Fibroblast of skin of left biceps (primary cell): ENCODE data around the gene SLC6A5.

ENCODE experiments used
- DNase-seq, 2 experiments: peaks; one replicate each; pipeline ENCODE4 v3.0.0-alpha.2; 2013; ENCODE audit warnings: low read depth in 2 of 2

Gene SLC6A5

DNA sequence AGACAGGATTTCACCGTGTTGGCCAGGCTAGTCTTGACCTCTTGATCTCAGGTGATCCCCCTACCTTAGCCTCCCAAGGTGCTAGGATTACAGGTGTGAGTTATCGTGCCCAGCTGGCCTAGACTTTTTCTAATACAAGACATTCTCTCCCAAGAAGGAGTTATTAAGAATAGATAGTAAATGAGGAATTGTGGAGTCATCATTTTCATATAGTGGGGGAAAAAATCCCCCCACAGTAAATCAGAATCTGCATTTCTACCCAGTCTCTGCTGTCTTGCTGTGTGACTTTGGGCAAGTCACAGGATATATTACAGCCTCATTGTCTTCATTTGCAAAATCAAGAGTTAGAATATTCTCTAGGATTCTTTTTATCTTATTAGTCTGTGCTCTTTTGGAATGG is 21.6 kb downstream of the SLC6A5 start:
- no peak for DNase-seq

DNA sequence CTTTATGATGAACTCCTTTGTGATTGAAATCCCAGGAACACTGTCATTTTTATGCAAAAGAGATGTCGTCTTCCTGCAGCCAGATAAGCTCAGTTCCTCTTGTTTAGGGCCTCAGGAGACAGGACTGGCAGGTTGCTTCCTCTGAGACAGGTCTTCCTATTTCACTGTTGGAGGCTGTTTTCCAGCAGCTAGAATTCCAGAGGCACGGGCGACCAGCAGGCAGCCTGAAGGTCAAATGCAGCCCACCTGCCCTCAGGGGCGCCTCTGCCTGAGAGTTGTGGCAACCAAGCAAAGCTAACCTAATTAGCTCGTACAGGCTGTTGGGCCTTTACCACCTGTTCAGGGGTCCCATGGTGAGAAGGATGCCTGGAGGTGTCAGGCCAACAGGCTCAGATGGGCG is 22.3 kb downstream of the SLC6A5 start:
- no peak for DNase-seq

DNA sequence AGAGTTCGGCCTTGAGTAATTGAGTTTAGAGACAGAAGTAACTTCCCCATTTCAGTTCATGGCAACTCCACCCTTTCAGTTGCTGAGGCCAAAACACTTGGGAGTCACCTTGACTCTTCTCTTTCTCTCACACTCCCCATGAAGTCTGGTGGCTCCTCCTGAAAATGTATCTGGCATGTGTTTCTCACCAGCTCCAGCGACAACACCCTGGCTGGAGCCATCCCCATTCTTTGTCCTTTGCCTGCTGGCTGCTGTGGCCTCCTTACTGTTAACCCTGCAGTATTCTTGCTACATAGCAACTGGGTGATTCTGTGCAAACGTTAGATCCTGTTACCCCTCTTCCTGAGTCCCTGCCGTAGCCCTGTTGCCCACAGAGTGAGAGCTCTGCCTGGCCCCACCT is 23.8 kb downstream of the SLC6A5 start:
- DNase-seq = no peak

DNA sequence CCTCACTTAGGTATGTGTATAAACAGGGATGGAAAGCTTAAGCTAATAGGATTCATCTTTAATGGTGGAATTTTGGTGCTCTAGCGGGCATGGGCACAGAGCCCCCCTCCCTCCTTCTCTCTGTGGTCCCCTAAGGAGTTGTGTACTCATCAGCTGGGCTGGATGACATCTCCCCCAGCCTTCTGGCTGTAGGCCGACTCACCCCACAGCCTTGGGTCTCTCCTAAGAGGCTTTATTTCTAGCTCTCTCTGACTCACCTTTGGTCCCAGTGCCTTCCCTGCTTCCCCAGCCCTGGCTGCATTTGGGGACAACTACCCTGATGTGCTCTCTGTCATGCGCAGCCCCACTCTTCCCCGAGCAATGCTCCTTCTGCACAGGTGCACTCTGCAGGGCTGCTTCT is 26.9 kb downstream of the SLC6A5 start:
- no peak for DNase-seq

- DNase-seq = no peak
Measured at GRCh38 chr11:20627026-20627425, 27.6 kb downstream of the SLC6A5 start.

DNA sequence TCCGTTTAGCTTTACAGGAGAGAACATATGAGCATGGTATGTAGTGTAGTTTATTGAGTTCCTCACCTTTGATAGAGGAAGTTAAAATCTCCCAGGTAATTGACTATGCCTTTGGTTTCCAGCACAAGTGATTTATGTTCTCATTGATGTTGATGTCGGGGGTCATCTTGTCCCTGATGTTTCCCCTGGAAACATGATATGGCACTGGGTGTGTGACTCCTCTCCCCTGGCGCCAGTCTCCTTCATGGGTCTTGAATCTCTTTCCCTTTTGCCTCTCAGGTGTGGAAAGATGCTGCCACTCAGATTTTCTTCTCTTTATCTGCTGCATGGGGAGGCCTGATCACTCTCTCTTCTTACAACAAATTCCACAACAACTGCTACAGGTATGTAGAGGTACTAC is 28.3 kb downstream of the SLC6A5 start:
- no peak for DNase-seq

DNA sequence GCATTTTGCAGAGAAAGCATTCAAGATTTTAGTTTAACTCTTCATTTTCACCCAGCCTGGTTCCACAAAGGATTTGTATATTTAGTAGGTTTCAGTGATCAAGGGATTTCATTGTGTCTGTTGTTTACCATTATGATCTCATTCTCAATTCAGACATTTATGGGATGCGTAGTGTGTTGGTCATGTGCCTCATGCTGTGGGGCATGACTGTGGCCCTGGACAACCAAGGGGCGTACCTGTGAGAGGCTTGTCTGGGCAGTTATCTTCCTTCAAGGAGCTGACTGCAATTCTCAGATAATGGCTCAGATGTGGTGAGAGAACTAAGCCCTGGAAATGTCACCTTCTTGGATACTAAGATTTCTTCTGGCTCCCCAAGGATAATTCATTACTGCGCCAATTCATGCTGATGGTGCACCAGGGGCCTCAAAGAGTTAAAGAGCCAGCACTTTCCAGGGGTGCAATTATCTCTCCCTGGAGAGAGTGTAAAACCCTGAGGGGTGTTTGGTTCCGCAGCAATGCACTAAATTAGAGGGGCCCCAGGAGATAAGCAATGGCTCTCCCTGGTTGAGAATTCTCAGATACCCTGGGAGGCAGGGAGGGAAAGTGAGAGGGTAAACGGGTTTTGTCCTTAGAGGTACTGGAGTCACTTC is 32.2 kb downstream of the SLC6A5 start:
- no peak for DNase-seq

DNA sequence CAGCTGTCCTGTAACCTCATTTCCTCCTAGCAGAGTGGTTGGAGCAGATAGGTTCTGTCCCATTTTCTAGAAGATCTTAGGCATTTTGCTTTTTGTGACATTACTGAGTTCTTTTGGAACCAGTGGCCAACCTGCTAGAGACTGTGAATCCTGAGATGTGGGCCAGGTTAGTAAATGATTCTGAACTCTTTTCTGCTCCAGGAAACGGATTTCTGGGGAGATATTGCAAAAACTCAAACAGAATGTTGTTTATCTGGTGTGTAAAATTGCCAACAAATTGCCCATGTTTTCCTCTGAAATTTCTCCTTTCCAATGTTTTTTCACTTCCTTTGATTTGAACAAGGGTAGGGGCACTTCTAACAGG is 32.7 kb downstream of the SLC6A5 start:
- DNase-seq = no peak

- no peak for DNase-seq
Measured at GRCh38 chr11:20634044-20634443, 34.6 kb downstream of the SLC6A5 start.

DNA sequence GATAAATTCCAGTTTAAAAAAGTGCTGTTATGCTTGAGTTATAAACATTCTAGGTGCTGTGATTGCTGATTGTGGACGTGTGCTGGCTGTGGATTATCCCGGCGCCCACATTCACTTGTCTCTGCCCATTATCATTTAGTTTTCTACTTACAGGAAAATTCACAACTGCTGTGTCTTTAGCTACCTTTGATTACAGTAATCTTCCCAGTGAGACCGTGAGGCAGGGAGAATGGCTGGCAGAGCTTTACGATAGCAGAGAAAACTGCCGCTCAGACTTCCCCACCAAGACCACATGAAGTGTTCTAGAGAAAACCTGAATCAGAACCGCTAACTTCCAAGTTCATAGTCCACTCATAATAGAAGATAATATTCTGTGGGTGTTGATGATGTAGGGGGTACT is 35.4 kb downstream of the SLC6A5 start:
- no peak for DNase-seq

GRCh38 chr11:20638074-20638473 is 38.7 kb downstream of the SLC6A5 start:
- no peak for DNase-seq

GRCh38 chr11:20639688-20640087 is 40.3 kb downstream of the SLC6A5 start:
- no peak for DNase-seq

GRCh38 chr11:20640401-20640800 is 41.0 kb downstream of the SLC6A5 start:
- no peak for DNase-seq

DNA sequence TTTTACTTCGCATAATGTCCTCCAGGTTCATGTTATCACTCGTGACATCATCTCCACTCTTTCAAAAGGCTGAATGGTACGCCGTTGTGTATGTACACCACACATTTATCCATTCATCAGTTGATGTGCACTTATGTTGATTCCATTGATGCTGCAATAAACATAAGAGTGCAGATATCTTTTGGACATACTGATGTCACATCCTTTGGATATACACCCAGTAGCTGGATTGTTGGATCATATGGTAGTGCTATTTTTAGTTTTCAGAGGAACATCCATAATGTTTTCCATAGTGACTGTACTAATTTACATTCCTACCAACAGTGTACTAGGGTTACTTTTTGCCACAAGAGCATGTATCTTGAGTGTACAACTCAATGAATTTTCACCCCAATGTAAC is 45.0 kb downstream of the SLC6A5 start:
- DNase-seq = no peak

- peak; percentile 9 to 11 for DNase-seq
Measured at GRCh38 chr11:20647976-20648565, 48.7 kb downstream of the SLC6A5 start.

GRCh38 chr11:20652150-20652806 is 52.9 kb downstream of the SLC6A5 start:
- DNase-seq = no peak

- no peak for DNase-seq
Measured at GRCh38 chr11:20654038-20654437, 54.6 kb downstream of the SLC6A5 start.

DNA sequence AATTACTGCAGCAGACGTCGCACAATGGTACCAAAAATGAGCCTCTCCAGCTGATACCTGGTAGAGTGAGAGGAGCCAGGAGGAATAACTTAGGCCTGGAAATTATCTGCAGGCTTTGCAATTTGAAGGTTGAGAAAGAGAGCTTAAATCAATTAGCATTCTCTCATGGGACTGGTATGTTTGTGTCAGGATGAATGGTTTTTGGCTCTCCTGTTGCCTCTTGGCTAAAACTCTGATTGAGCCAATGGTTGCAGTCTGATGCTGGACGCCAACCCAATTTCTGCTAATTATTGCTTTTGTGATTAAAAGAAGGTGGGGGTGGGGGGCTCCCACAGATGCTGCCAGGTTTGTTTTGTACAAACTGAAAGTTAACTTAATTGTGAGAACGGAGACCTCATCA is 57.5 kb downstream of the SLC6A5 start:
- DNase-seq = no peak

GRCh38 chr11:20658135-20658534 is 58.7 kb downstream of the SLC6A5 start:
- DNase-seq = no peak

DNA sequence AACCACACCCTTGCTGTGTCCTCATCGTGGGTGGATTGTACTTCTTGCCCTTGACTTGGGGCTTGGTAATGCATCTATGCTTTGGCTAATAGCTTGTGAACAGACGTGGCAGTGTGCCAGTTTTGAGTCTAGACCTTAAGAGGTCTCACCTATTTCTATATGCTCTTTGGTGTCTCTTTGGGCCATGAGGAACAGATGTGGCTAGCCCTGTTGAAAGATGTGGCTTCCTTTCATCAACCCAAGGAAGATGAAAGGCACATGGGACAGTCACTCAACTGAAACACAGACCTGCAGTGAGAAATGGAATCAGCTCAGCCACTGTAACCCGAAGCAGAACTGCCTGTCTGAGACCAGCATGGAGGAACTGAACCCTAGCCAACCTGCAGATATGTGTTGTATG is 62.0 kb downstream of the SLC6A5 start:
- no peak for DNase-seq

DNA sequence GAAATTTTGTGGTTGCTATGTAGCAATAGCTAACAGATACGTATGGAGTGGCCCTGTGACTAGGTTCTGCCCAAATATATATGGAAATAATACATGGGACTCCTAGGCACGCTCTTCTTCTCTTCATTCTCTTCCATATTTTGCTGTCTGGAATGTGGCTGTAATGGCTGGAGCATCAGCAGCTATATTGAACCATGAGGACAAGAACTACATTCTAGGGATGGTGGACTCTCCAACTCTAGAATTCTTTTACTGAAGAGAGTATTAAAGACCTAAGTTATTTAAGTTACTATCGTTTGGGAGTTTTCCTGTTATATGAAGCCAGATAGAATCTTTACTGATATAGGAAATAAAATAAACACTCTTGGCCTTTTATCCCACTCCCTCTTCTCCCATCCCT is 62.4 kb downstream of the SLC6A5 start:
- no peak for DNase-seq

DNA sequence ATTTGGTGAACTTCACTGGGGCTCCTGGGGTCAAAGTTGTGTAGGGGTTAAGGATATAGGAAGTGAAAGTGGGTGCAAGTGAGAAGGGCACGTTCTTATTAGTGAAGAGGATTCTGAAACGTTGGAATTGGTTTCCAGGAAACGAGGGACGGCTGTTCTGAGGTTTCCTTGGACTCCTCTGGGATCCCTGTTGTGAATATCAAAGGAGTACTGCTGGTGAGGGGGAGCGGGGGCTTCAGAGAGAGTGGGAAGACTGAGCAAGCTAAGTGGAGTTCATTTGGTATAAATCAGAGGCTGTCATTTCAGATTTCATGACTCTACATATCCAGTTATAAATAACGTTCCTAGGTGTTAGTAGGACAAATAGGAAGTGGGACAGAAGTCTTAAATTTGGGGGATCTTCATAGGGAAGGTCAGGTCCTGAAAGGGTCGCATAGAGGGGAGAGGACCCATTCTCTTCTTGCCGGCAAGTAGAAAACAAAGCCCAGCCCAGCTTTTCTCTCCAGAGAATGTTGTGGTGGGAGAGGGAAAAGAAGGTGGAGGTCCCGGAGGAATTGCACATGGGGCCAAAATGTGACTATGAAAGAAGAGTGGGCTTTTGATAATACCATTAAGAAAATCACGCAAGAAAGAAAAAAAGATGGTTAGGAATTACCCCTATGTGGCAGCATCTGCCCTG is 68.9 kb downstream of the SLC6A5 start:
- DNase-seq = no peak
